Activated naive CD4-positive, alpha-beta T cell treated with anti-CD3 and anti-CD28 coated beads for 36 hours (primary cell): Measurements from ENCODE around the gene CGB8. TPM values are rescaled to one million over a fixed set of nuclear protein-coding genes. Genes with fewer than 3 reads are reported as not detected.
"Not testable (repeated sequence)": the region's sequence is repeated elsewhere in the genome, so short reads cannot be mapped to it uniquely, and the experiment has no call there.

Source experiments
- CTCF ChIA-PET: fragments of 350-600 bp; sonication (Branson Sonifier 250); formaldehyde crosslinking; loops from one replicate; lab custom pipeline; 2021; ENCODE audit warnings: antibody characterized with exemption; lab: Charles Lee
- DNase-seq: peaks from one replicate; pipeline ENCODE4 v3.0.0-alpha.2; 2020
- H3K27ac Mint-ChIP-seq: one replicate; pipeline ENCODE4 v1.8.0; 2021; ENCODE audit warnings: mild to moderate bottlenecking, mixed read lengths
- H3K27me3 Mint-ChIP-seq: one replicate; pipeline ENCODE4 v1.8.0; 2021; ENCODE audit warnings: low read depth, mixed read lengths
- H3K36me3 Mint-ChIP-seq: one replicate; pipeline ENCODE4 v1.8.0; 2021; ENCODE audit warnings: low read depth, mixed read lengths
- H3K4me1 Mint-ChIP-seq: one replicate; pipeline ENCODE4 v1.8.0; 2021; ENCODE audit warnings: low read depth, mixed read lengths
- H3K4me3 Mint-ChIP-seq: one replicate; pipeline ENCODE4 v1.8.0; 2021; ENCODE audit warnings: mild to moderate bottlenecking, moderate library complexity, mixed read lengths
- H3K9me3 Mint-ChIP-seq: one replicate; pipeline ENCODE4 v1.8.0; 2021; ENCODE audit warnings: mixed read lengths
- intact Hi-C: fragments of 100-400 bp; cut with micrococcal nuclease; formaldehyde crosslinking; loops from one replicate; pipeline ENCODE4 v1.15.1; 2023
- total RNA-seq, 2 experiments: library from RNA; stranded (reverse); gene quantifications; one replicate each; pipeline ENCODE4 v1.2.3, GENCODE V29; 2021

The CGB8 gene
- total RNA-seq, result not detected

- H3K4me3 Mint-ChIP-seq, H3K4me1 Mint-ChIP-seq, H3K27me3 Mint-ChIP-seq, DNase-seq, H3K36me3 Mint-ChIP-seq, H3K27ac Mint-ChIP-seq, H3K9me3 Mint-ChIP-seq, CTCF ChIA-PET, intact Hi-C loops: not testable (repeated sequence)
These were observed at the start of gene CGB8 for GRCh38 chr19:49049011-49049410. Gene CGB8 (minus strand): TSS chr19:49049111. CDS start chr19:49048739, 372 bp downstream.

GRCh38 chr19:49097453-49098288 lies 48.8 kb upstream of the CGB8 start:
- DNase-seq, result peak; percentile 78
- CTCF ChIA-PET, result interaction anchor here (0.5 to 3.0 kb wide), 29 partner anchors 9 to 344 kb away, joined by 3 to 27 read pairs (median 4); partner anchors contain the start of gene LIN7B
- no peaks in the 10 kb centered on the region for H3K9me3 Mint-ChIP-seq
- no peaks in the 10 kb centered on the region for H3K27me3 Mint-ChIP-seq
- H3K27ac Mint-ChIP-seq, result no peak overlapping the region
- H3K4me1 Mint-ChIP-seq, result peaks cover 4% of the 10 kb centered on the region
- peaks cover 25% of the 10 kb centered on the region for H3K36me3 Mint-ChIP-seq
- H3K4me3 Mint-ChIP-seq, result no peak overlapping the region
- intact Hi-C loops, result loop anchor here (1.0 kb wide), 2 partner anchors 49 to 102 kb away; no protein-coding TSS in a partner anchor

- intact Hi-C loops, result no loop called here
- peaks cover 21% of the 10 kb centered on the region for H3K4me1 Mint-ChIP-seq
- H3K36me3 Mint-ChIP-seq, result peaks cover 41% of the 10 kb centered on the region
- H3K9me3 Mint-ChIP-seq, result no peaks in the 10 kb centered on the region
- H3K27me3 Mint-ChIP-seq, result no peaks in the 10 kb centered on the region
- CTCF ChIA-PET, result interaction anchor here (0.6 to 3.0 kb wide), 3 partner anchors 11 to 131 kb away, joined by 3 to 9 read pairs (median 3); no protein-coding TSS in a partner anchor
- no peak overlapping the region for H3K4me3 Mint-ChIP-seq
- no peak overlapping the region for H3K27ac Mint-ChIP-seq
- no peak for DNase-seq
These were observed 45.9 kb upstream of the CGB8 start for GRCh38 chr19:49094505-49095482.

DNA sequence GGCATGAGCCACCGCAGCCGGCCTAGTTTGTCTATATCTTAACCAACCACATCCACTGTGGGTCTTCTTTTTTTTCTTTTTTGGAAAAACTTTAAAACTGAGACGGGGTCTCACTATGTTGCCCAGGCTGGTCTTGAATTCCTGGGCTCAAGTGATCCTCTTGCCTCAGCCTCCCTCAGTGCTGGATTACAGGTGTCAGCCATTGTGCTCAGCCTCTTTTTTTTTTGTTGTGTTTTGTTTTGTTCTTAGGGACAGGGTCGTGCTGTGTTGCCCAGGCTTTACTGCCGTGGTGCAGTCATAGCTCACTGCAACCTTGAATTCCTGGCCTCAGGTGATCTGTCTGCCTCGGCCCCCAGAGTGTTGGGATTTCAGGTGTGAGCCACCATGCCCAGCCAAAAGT lies 43.8 kb upstream of the CGB8 start:
- Mint-ChIP-seq H3K27ac (no peak overlapping the region), H3K36me3 (peaks cover 38% of the 10 kb centered on the region), H3K4me3 (no peak overlapping the region), H3K9me3 (no peaks in the 10 kb centered on the region), H3K4me1 (peaks cover 29% of the 10 kb centered on the region), H3K27me3 (no peaks in the 10 kb centered on the region)
- no peak for DNase-seq
- CTCF ChIA-PET, result interaction anchor here (0.7 kb wide), 1 partner anchor 22 kb away, joined by 3 read pairs; no protein-coding TSS in a partner anchor
- intact Hi-C loops, result no loop called here

GRCh38 chr19:49091391-49092038 lies 42.6 kb upstream of the CGB8 start:
- no peak for DNase-seq
- H3K4me1 Mint-ChIP-seq, result peaks cover 40% of the 10 kb centered on the region
- no peaks in the 10 kb centered on the region for H3K9me3 Mint-ChIP-seq
- intact Hi-C loops, result no loop called here
- CTCF ChIA-PET, result no interaction called here
- H3K4me3 Mint-ChIP-seq, result no peak overlapping the region
- peak overlapping the region; percentile 33 for H3K27ac Mint-ChIP-seq
- peaks cover 45% of the 10 kb centered on the region for H3K36me3 Mint-ChIP-seq
- no peaks in the 10 kb centered on the region for H3K27me3 Mint-ChIP-seq

DNA sequence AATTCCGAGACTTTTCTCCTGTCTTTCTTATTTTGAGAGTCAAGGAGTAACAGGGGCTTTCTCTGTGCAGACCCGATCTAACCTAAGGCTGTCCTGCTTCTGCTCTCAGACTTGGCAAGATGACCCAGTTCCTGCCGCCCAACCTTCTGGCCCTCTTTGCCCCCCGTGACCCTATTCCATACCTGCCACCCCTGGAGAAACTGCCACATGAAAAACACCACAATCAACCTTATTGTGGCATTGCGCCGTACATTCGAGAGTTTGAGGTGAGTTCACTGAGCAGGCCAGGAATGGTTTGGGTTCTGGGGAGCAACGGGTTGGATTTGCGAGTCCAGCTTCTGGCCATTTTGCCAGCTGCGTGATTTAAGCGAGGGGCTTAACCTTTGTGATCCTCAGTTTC lies 37.4 kb upstream of the CGB8 start:
- H3K27me3 Mint-ChIP-seq, result no peaks in the 10 kb centered on the region
- CTCF ChIA-PET, result interaction anchor here (1.5 to 1.7 kb wide), 2 partner anchors 12 to 20 kb away, joined by 3 to 7 read pairs; no protein-coding TSS in a partner anchor
- intact Hi-C loops, result loop anchor here (5.0 kb wide), 1 partner anchor 289 kb away; no protein-coding TSS in a partner anchor
- DNase-seq, result no peak
- no peaks in the 10 kb centered on the region for H3K9me3 Mint-ChIP-seq
- peaks cover 39% of the 10 kb centered on the region for H3K36me3 Mint-ChIP-seq
- H3K4me1 Mint-ChIP-seq, result peaks cover 40% of the 10 kb centered on the region
- peak overlapping the region; percentile 96 for H3K4me3 Mint-ChIP-seq
- peak overlapping the region; percentile 93 for H3K27ac Mint-ChIP-seq

DNA sequence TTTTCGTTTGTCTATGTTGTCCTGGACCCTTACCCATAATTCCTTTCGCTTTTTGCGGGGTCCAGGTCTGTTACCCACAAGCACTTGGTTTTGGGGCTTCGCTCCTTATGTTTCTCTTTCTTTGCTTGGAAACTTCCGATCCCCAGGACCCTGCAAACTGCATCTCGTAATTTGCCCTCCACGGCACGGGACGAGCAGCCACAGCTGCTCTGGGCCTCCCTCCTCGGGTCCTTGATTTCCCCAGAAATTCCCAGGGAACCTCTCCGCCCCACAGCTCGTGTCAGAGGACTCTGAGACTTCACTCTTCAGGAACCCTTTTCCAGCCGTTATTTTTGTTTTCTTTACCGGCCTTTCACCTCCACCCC lies 36.9 kb upstream of the CGB8 start:
- peak overlapping the region; percentile 93 for H3K27ac Mint-ChIP-seq
- intact Hi-C loops, result loop anchor here (1.0 to 5.0 kb wide), 6 partner anchors 28 to 367 kb away; partner anchors contain the start of genes ALDH16A1, C19orf73, LIN7B and NUCB1
- peaks cover 36% of the 10 kb centered on the region for H3K36me3 Mint-ChIP-seq
- H3K9me3 Mint-ChIP-seq, result no peaks in the 10 kb centered on the region
- DNase-seq, result no peak
- CTCF ChIA-PET, result interaction anchor here (1.5 kb wide), 1 partner anchor 21 kb away, joined by 3 read pairs; no protein-coding TSS in a partner anchor
- peak overlapping the region; percentile 96 for H3K4me3 Mint-ChIP-seq
- H3K4me1 Mint-ChIP-seq, result peaks cover 37% of the 10 kb centered on the region
- H3K27me3 Mint-ChIP-seq, result no peaks in the 10 kb centered on the region

DNA sequence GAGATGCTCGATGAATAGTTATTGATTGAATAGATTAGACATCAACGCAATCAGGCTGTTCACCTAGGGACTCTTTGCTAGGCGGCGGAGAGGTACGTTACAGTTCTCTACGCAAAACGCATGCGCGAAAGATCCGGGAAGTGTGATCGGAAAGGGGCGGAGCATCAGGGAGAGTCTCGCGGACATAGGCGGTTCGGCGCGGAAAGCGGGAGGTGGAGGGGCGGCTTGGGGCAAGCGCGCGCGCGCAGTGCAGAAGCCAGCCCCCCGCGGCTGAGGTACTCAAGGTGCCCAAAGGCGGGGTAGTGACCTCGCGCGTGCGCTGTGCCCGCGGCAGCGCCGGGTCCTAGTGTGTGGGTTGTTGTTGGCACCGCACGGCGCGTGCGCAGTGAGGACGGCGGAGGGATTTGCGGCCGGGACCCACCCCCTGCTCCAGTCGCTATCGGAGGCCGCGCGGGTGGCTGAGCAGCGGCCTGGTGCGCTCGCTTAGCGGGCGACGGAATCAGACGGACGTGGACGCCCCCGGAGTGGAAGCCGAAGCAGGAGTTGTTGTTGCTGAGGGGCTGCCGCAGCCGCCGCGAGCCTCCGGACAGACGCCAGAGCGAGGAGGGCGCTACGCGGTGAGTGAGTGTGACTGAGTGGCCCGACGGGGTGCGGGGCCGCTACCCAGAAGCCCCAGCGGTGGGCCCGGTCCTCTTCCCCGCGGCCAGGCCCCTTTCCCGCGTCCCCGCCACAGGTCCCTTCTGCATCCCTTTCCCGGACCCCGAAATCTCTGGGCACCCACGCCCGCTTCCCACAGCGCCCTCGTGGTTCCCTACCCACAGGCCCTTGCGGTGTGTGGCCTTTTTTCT lies 36.3 kb upstream of the CGB8 start, which contains the start of gene SNRNP70:
Gene SNRNP70 (plus strand): TSS at position 432 of the 848 bp plus-strand sequence. CDS start 964 bp downstream, outside the sequence.
- Mint-ChIP-seq H3K9me3 (no peaks in the 10 kb centered on the region), H3K4me1 (peaks cover 31% of the 10 kb centered on the region), H3K27ac (peak within 1 kb of the TSS; percentile 93), H3K27me3 (no peaks in the 10 kb centered on the region), H3K36me3 (peaks cover 30% of the 10 kb centered on the region), H3K4me3 (peak within 1 kb of the TSS; percentile 96)
- CTCF ChIA-PET, result interaction anchor here (1.5 kb wide), 1 partner anchor 21 kb away, joined by 3 read pairs; no protein-coding TSS in a partner anchor
- DNase-seq, result peak; percentile 99
- intact Hi-C loops, result loop anchor here (1.0 to 5.0 kb wide), 6 partner anchors 29 to 368 kb away; partner anchors contain the start of genes ALDH16A1, C19orf73, LIN7B and NUCB1

DNA sequence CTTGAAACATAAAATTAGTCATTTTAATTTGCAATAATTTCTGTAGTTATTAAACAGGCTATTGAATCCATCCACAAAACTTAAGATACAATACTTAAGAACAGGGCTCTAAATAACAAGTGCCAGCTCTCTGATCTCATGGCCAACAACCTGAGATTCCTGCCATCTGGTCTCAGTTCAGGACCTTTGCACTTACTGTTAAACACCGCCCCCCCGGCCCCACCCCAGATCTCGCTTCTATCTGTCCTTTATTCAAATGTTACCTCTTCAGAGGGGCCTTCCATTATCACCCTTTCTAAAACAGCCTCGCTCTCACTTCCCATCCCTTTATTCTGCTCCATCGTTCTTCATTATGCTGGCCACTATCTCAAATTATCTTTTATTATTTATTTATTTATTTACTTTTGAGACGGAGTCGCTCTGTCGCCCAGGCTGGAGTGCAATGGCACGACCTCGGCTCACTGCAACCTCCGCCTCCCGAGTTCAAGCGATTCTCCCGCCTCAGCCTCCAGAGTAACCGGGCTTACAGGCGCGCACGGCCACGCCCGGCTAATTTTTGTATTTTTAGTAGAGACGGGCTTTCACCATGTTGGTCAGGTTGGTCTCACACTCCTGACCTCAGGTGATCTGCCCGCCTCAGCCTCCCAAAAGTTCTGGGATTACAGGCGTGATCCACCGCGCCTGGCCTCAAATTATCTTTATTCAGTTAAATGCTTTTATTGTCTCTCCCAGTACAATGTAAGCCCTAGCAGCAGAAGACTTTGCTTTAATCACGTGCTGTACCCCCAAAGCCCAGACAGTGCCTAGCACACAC lies 35.5 kb upstream of the CGB8 start:
- Mint-ChIP-seq H3K4me3 (peak overlapping the region; percentile 96), H3K36me3 (peaks cover 26% of the 10 kb centered on the region), H3K9me3 (no peaks in the 10 kb centered on the region), H3K27ac (peak overlapping the region; percentile 93), H3K27me3 (no peaks in the 10 kb centered on the region), H3K4me1 (peaks cover 30% of the 10 kb centered on the region)
- CTCF ChIA-PET, result no interaction called here
- intact Hi-C loops, result loop anchor here (1.0 to 5.0 kb wide), 6 partner anchors 30 to 369 kb away; partner anchors contain the start of genes ALDH16A1, C19orf73, LIN7B and NUCB1
- no peak for DNase-seq

DNA sequence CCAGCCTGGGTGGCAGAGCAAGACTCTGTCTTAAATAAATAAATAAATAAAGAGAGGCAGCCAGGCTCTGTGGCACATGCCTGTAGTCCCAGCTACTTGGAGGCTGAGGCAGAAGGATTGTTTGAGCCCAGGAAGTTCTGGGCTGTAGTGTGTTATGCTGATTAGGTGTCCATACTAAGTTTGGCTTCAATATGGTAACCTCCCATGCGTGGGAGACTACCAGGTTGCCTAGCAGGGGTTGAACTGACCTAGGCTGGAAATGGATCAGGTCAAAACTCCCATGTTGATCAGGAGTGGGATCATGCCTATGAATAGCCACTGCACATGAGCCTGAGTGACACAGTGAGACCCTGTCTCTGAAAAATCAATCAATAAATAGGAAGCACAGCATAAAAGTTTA lies 32.4 kb upstream of the CGB8 start:
- Mint-ChIP-seq H3K36me3 (peaks cover 8% of the 10 kb centered on the region), H3K27me3 (no peaks in the 10 kb centered on the region), H3K27ac (no peak overlapping the region), H3K4me3 (no peak overlapping the region), H3K9me3 (no peaks in the 10 kb centered on the region), H3K4me1 (peaks cover 9% of the 10 kb centered on the region)
- no peak for DNase-seq
- intact Hi-C loops, result no loop called here
- CTCF ChIA-PET, result interaction anchor here (0.7 to 1.2 kb wide), 2 partner anchors 16 to 33 kb away, joined by 3 read pairs; partner anchors contain the start of gene LIN7B
